MCF 10A (cell line): ENCODE results near the gene PLN. TPM values are rescaled to one million over a fixed set of nuclear protein-coding genes. Genes with fewer than 3 reads are reported as not detected.

Experiments used
- BruUV-seq: library from RNA; stranded (reverse); fragments of 400-500 nt; replicated peaks from 2 replicates; lab custom pipeline; 2021; lab: Mats Ljungman, UMichigan
- CTCF ChIA-PET: fragments of 300-600 bp; sonication (Branson Sonifier 250); formaldehyde crosslinking; extraction: SDS; loops from one replicate; lab custom pipeline; 2021; ENCODE audit warnings: antibody characterized with exemption, inconsistent platforms; lab: Yijun Ruan, JAX
- POLR2A ChIA-PET: fragments of 300-600, 350-650 bp; sonication (Branson Sonifier 250); formaldehyde crosslinking; extraction: SDS; loops from one replicate; lab custom pipeline; 2020; ENCODE audit warnings: antibody characterized with exemption, inconsistent platforms; lab: Yijun Ruan, JAX
- DNase-seq: peaks from one replicate; pipeline ENCODE4 v3.0.0-alpha.2; 2018; ENCODE audit not compliant: unreplicated experiment
- H3K27ac Mint-ChIP-seq: one replicate; pipeline ENCODE4 v1.8.0; 2022; ENCODE audit warnings: mild to moderate bottlenecking, low read depth, mixed read lengths; ENCODE audit not compliant: unreplicated experiment
- H3K27me3 Mint-ChIP-seq: one replicate; pipeline ENCODE4 v1.8.0; 2022; ENCODE audit warnings: mixed read lengths; ENCODE audit not compliant: insufficient read depth, unreplicated experiment
- H3K36me3 Mint-ChIP-seq: one replicate; pipeline ENCODE4 v1.8.0; 2022; ENCODE audit warnings: mild to moderate bottlenecking, moderate library complexity, mixed read lengths; ENCODE audit not compliant: insufficient read depth, unreplicated experiment
- H3K4me1 Mint-ChIP-seq: one replicate; pipeline ENCODE4 v1.8.0; 2022; ENCODE audit warnings: mixed read lengths; ENCODE audit not compliant: insufficient read depth, unreplicated experiment
- H3K4me3 Mint-ChIP-seq: one replicate; pipeline ENCODE4 v1.8.0; 2022; ENCODE audit warnings: mild to moderate bottlenecking, moderate library complexity, mixed read lengths; ENCODE audit not compliant: unreplicated experiment
- H3K9me3 Mint-ChIP-seq: one replicate; pipeline ENCODE4 v1.8.0; 2022; ENCODE audit warnings: mixed read lengths; ENCODE audit not compliant: unreplicated experiment
- CTCF ChIP-seq: fragments of 200-600 bp; IDR thresholded peaks from one replicate; pipeline ENCODE4 v1.8.0; 2022; ENCODE audit warnings: antibody characterized with exemption, mild to moderate bottlenecking; ENCODE audit not compliant: unreplicated experiment
- intact Hi-C: fragments of 100-400 bp; cut with micrococcal nuclease; formaldehyde crosslinking; loops from 2 replicates; pipeline ENCODE4 v1.14.1; 2022
- total RNA-seq: library from RNA; stranded (reverse); gene quantifications from 2 replicates; pipeline ENCODE4 v1.2.3, GENCODE V29; 2022

The PLN gene
- total RNA-seq, 1 experiment from 2014 or later = not detected

GRCh38 chr6:118522422-118522821 is 25.7 kb upstream of the PLN start:
- Mint-ChIP-seq H3K9me3 (no peaks in the 10 kb centered on the region), H3K36me3 (peaks cover 6% of the 10 kb centered on the region), H3K27me3 (no peaks in the 10 kb centered on the region), H3K4me1 (no peaks in the 10 kb centered on the region), H3K4me3 (no peak overlapping the region), H3K27ac (no peak overlapping the region)
- ChIA-PET CTCF (interaction anchor here (0.6 to 0.7 kb wide), 2 partner anchors 264 to 1552 kb away, joined by 3 read pairs; no protein-coding TSS in a partner anchor), POLR2A (no interaction called here)
- DNase-seq = no peak
- no TSS peak for BruUV-seq
- intact Hi-C loops = no loop called here
- no peak for TF ChIP-seq CTCF

GRCh38 chr6:118523216-118523615 is 24.9 kb upstream of the PLN start:
- no peak for TF ChIP-seq CTCF
- H3K9me3 Mint-ChIP-seq = no peaks in the 10 kb centered on the region
- H3K4me3 Mint-ChIP-seq = no peak overlapping the region
- H3K4me1 Mint-ChIP-seq = no peaks in the 10 kb centered on the region
- peaks cover 6% of the 10 kb centered on the region for H3K36me3 Mint-ChIP-seq
- CTCF ChIA-PET = interaction anchor here (0.6 to 0.7 kb wide), 2 partner anchors 263 to 1553 kb away, joined by 3 read pairs; no protein-coding TSS in a partner anchor
- POLR2A ChIA-PET = interaction anchor here (0.7 kb wide), 1 partner anchor 12 kb away, joined by 3 read pairs; no protein-coding TSS in a partner anchor
- no peaks in the 10 kb centered on the region for H3K27me3 Mint-ChIP-seq
- intact Hi-C loops = no loop called here
- no peak for DNase-seq
- no TSS peak for BruUV-seq
- H3K27ac Mint-ChIP-seq = no peak overlapping the region

- no peak for DNase-seq
- ChIA-PET POLR2A (interaction anchor here (0.6 kb wide), 1 partner anchor 413 kb away, joined by 3 read pairs; no protein-coding TSS in a partner anchor), CTCF (interaction anchor here (0.8 kb wide), 1 partner anchor 13 kb away, joined by 3 read pairs; no protein-coding TSS in a partner anchor)
- H3K4me1 Mint-ChIP-seq = no peaks in the 10 kb centered on the region
- TF ChIP-seq CTCF = no peak
- intact Hi-C loops = no loop called here
- H3K27me3 Mint-ChIP-seq = no peaks in the 10 kb centered on the region
- peaks cover 6% of the 10 kb centered on the region for H3K36me3 Mint-ChIP-seq
- BruUV-seq = no TSS peak
- H3K9me3 Mint-ChIP-seq = no peaks in the 10 kb centered on the region
- H3K27ac Mint-ChIP-seq = peak overlapping the region; percentile 27
- H3K4me3 Mint-ChIP-seq = no peak overlapping the region
Observed at GRCh38 chr6:118524686-118525085, 23.4 kb upstream of the PLN start.

GRCh38 chr6:118525913-118526780 is 21.9 kb upstream of the PLN start:
- ChIA-PET POLR2A (interaction anchor here (0.7 kb wide), 2 partner anchors 114 to 566 kb away, joined by 3 to 5 read pairs; no protein-coding TSS in a partner anchor), CTCF (interaction anchor here (0.6 to 0.7 kb wide), 4 partner anchors 16 to 54 kb away, joined by 3 to 4 read pairs (median 4); no protein-coding TSS in a partner anchor)
- Mint-ChIP-seq H3K4me3 (no peak overlapping the region), H3K36me3 (peaks cover 6% of the 10 kb centered on the region), H3K27me3 (no peaks in the 10 kb centered on the region), H3K4me1 (no peaks in the 10 kb centered on the region), H3K9me3 (peaks cover 10% of the 10 kb centered on the region), H3K27ac (no peak overlapping the region)
- intact Hi-C loops = no loop called here
- TF ChIP-seq CTCF = no peak
- no TSS peak for BruUV-seq
- no peak for DNase-seq
